OCI-LY7 (cell line): Measurements from ENCODE around the gene SH3TC1.

Experiments
- EZH2phosphoT487 ChIP-seq: fragments of 200-600 bp; sonication (generic); IDR thresholded peaks from 2 replicates; pipeline ENCODE4 v1.6.1; 2018; ENCODE audit warnings: low read depth, borderline replicate concordance, mild to moderate bottlenecking, mixed run types, antibody characterized with exemption, low read length, moderate library complexity, mixed read lengths
- TF ChIP-seq, protein P1 (sequence below): fragments of 200-600 bp; sonication (generic); conservative IDR thresholded peaks from 2 replicates; pipeline ENCODE4 v1.5.1; 2014; ENCODE audit warnings: mild to moderate bottlenecking, antibody characterized with exemption, low read length, moderate library complexity, mixed read lengths

DNA sequence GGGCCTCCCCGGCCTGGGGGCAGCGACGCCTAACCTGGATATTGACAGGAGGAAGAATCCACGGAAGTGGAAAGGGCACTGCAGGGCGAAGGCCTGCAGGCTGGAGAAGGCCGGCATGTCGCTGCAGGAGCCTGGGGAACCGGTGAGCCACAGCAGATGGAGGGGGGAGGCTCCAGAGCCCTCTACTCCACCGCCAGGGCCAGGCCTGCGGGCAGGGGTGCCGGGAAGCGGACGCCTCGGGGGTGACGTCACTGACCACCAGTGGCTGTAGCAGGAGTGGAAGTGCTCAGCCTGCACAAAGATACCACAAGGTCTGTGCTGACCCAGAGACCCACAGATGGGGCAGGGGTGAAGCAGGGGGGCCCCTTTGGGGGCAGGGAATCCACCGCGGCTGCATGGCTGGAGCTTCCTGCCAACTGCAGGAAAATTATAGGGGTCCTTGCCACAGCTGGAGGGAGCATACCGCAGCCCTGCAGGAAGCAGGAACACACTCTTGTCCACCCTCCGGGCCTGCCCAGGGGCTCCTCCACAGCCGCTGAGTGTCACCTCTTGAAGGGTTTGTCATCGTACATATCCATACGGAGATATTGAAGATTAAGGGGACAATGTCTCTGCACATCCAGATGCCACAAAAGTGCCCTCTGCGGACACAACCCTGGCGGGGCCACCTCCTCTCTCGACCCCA lies 62.9 kb downstream of the SH3TC1 start:
- TF ChIP-seq, protein P1, sequence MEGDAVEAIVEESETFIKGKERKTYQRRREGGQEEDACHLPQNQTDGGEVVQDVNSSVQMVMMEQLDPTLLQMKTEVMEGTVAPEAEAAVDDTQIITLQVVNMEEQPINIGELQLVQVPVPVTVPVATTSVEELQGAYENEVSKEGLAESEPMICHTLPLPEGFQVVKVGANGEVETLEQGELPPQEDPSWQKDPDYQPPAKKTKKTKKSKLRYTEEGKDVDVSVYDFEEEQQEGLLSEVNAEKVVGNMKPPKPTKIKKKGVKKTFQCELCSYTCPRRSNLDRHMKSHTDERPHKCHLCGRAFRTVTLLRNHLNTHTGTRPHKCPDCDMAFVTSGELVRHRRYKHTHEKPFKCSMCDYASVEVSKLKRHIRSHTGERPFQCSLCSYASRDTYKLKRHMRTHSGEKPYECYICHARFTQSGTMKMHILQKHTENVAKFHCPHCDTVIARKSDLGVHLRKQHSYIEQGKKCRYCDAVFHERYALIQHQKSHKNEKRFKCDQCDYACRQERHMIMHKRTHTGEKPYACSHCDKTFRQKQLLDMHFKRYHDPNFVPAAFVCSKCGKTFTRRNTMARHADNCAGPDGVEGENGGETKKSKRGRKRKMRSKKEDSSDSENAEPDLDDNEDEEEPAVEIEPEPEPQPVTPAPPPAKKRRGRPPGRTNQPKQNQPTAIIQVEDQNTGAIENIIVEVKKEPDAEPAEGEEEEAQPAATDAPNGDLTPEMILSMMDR = no peak
- no peak for TF ChIP-seq EZH2phosphoT487
